ENCODE results near the gene CASP12. TPM values are rescaled to one million over a fixed set of nuclear protein-coding genes. Genes with fewer than 3 reads are reported as not detected.

CASP12 gene
- total RNA-seq, 2 donors from 2014 or later = 2.9 TPM; not detected in 1

- Histone ChIP-seq H3K27ac (peak overlapping the region; percentile 66 to 81), H3K4me3 (peak overlapping the region; percentile 32 to 37), H3K27me3 (no peaks in the 10 kb centered on the region), H3K9me3 (no peaks in the 10 kb centered on the region), H3K4me1 (peaks cover 0 to 12% of the 10 kb centered on the region in 2 donors), H3K36me3 (no peaks in the 10 kb centered on the region)
- DNase-seq (ENCODE audit: low spot score) = no peak
- no peak for TF ChIP-seq CTCF (IDR thresholded peaks at IDR 0.05)
Observed at GRCh38 chr11:104898685-104899013, 389 bp upstream of the CASP12 start.

GRCh38 chr11:104895634-104896033, 2.6 kb downstream of the CASP12 start:
- Histone ChIP-seq H3K4me1 (peaks cover 0 to 12% of the 10 kb centered on the region in 2 donors), H3K27me3 (no peaks in the 10 kb centered on the region), H3K9me3 (no peaks in the 10 kb centered on the region), H3K4me3 (no peak overlapping the region), H3K36me3 (no peaks in the 10 kb centered on the region), H3K27ac (peak overlapping the region in 1 of 2 donors; percentile 13)
- no peak for DNase-seq (ENCODE audit: low spot score)
- TF ChIP-seq CTCF (IDR thresholded peaks at IDR 0.05) = no peak

- DNase-seq (ENCODE audit: low spot score) = no peak
- Histone ChIP-seq H3K27ac (no peak overlapping the region), H3K9me3 (no peaks in the 10 kb centered on the region), H3K36me3 (no peaks in the 10 kb centered on the region), H3K4me1 (peaks cover 0 to 12% of the 10 kb centered on the region in 2 donors), H3K4me3 (no peak overlapping the region), H3K27me3 (no peaks in the 10 kb centered on the region)
- no peak for TF ChIP-seq CTCF (IDR thresholded peaks at IDR 0.05)
Observed at GRCh38 chr11:104893876-104894275, 4.4 kb downstream of the CASP12 start.

- no peak for TF ChIP-seq CTCF (IDR thresholded peaks at IDR 0.05)
- no peaks in the 10 kb centered on the region for H3K9me3 ChIP-seq
- peaks cover 0 to 12% of the 10 kb centered on the region in 2 donors for H3K4me1 ChIP-seq
- no peak for DNase-seq (ENCODE audit: low spot score)
- H3K27ac ChIP-seq = no peak overlapping the region
- no peaks in the 10 kb centered on the region for H3K36me3 ChIP-seq
- H3K27me3 ChIP-seq = no peaks in the 10 kb centered on the region
- H3K4me3 ChIP-seq = no peak overlapping the region
Observed at GRCh38 chr11:104892723-104893511, 5.3 kb downstream of the CASP12 start.

GRCh38 chr11:104891135-104891534, 7.1 kb downstream of the CASP12 start:
- DNase-seq (ENCODE audit: low spot score) = no peak
- no peak overlapping the region for H3K4me3 ChIP-seq
- H3K27me3 ChIP-seq = no peaks in the 10 kb centered on the region
- no peaks in the 10 kb centered on the region for H3K9me3 ChIP-seq
- peaks cover 0 to 6% of the 10 kb centered on the region in 2 donors for H3K4me1 ChIP-seq
- H3K36me3 ChIP-seq = no peaks in the 10 kb centered on the region
- H3K27ac ChIP-seq = no peak overlapping the region
- TF ChIP-seq CTCF (IDR thresholded peaks at IDR 0.05) = no peak

- H3K27me3 ChIP-seq = no peaks in the 10 kb centered on the region
- no peak for DNase-seq (ENCODE audit: low spot score)
- no peaks in the 10 kb centered on the region for H3K9me3 ChIP-seq
- no peaks in the 10 kb centered on the region for H3K4me1 ChIP-seq
- no peak for TF ChIP-seq CTCF (IDR thresholded peaks at IDR 0.05)
- H3K4me3 ChIP-seq = no peak overlapping the region
- no peak overlapping the region for H3K27ac ChIP-seq
- no peaks in the 10 kb centered on the region for H3K36me3 ChIP-seq
Observed at GRCh38 chr11:104883342-104883741, 14.9 kb downstream of the CASP12 start.
